Measurements from ENCODE around the gene AMFR. TPM values are rescaled to one million over a fixed set of nuclear protein-coding genes. Genes with fewer than 3 reads are reported as not detected.

AMFR gene
- total and polyA plus RNA-seq, 3 donors from 2014 or later = 258 to 337 (median 287) TPM

- H3K4me1 ChIP-seq = no peaks in the 10 kb centered on the region
- no peak for DNase-seq
- intact Hi-C loops (cut with DNase I; ENCODE audit: low total_unique reads) = no loop called here
- no peaks in the 10 kb centered on the region for H3K27me3 ChIP-seq
- 72 to 82% methylated on average over 11 of the region's 11 CpGs for WGBS, 2 donors
- H3K4me3 ChIP-seq = no peak overlapping the region
- TF ChIP-seq CTCF (IDR thresholded peaks at IDR 0.05) = no peak
- no peak for TF ChIP-seq POLR2A (IDR thresholded peaks at IDR 0.05)
- H3K27ac ChIP-seq = no peak overlapping the region
- H3K9me3 ChIP-seq = no peaks in the 10 kb centered on the region
- no peaks in the 10 kb centered on the region for H3K36me3 ChIP-seq (ENCODE audit: low read depth, missing control alignments)
Measured at GRCh38 chr16:56331399-56331798, 93.9 kb downstream of the AMFR start.

- no peak for DNase-seq
- no peak overlapping the region for H3K27ac ChIP-seq
- intact Hi-C loops (cut with DNase I; ENCODE audit: low total_unique reads) = no loop called here
- TF ChIP-seq CTCF (IDR thresholded peaks at IDR 0.05) = no peak
- TF ChIP-seq POLR2A (IDR thresholded peaks at IDR 0.05) = no peak
- H3K4me3 ChIP-seq = no peak overlapping the region
- no peaks in the 10 kb centered on the region for H3K36me3 ChIP-seq (ENCODE audit: low read depth, missing control alignments)
- 81 to 90% methylated on average over 4 of the region's 4 CpGs for WGBS, 2 donors
- H3K27me3 ChIP-seq = no peaks in the 10 kb centered on the region
- H3K4me1 ChIP-seq = no peaks in the 10 kb centered on the region
- H3K9me3 ChIP-seq = no peaks in the 10 kb centered on the region
Measured at GRCh38 chr16:56330476-56330875, 94.9 kb downstream of the AMFR start.

GRCh38 chr16:56329887-56330286 lies 95.5 kb downstream of the AMFR start:
- 89 to 94% methylated on average over 9 of the region's 9 CpGs for WGBS, 2 donors

GRCh38 chr16:56328276-56329022 lies 96.9 kb downstream of the AMFR start:
- H3K27ac ChIP-seq = no peak overlapping the region
- WGBS, 2 donors = 89 to 97% methylated on average over 19 to 22 of the region's 22 CpGs
- intact Hi-C loops (cut with DNase I; ENCODE audit: low total_unique reads) = no loop called here

More at GRCh38 chr16:56329887-56330286, 95.5 kb downstream of the AMFR start:
- Histone ChIP-seq H3K4me1 (no peaks in the 10 kb centered on the region), H3K27ac (no peak overlapping the region), H3K9me3 (no peaks in the 10 kb centered on the region), H3K36me3 (ENCODE audit: low read depth, missing control alignments) (no peaks in the 10 kb centered on the region), H3K27me3 (no peaks in the 10 kb centered on the region), H3K4me3 (no peak overlapping the region)
- intact Hi-C loops (cut with DNase I; ENCODE audit: low total_unique reads) = no loop called here
- TF ChIP-seq CTCF (IDR thresholded peaks at IDR 0.05) (no peak), POLR2A (IDR thresholded peaks at IDR 0.05) (no peak)
- no peak for DNase-seq

More at GRCh38 chr16:56328276-56329022, 96.9 kb downstream of the AMFR start:
- Histone ChIP-seq H3K36me3 (ENCODE audit: low read depth, missing control alignments) (no peaks in the 10 kb centered on the region), H3K4me1 (no peaks in the 10 kb centered on the region), H3K4me3 (no peak overlapping the region), H3K27me3 (no peaks in the 10 kb centered on the region), H3K9me3 (no peaks in the 10 kb centered on the region)
- no peak for DNase-seq
- TF ChIP-seq CTCF (IDR thresholded peaks at IDR 0.05) = no peak
- no peak for TF ChIP-seq POLR2A (IDR thresholded peaks at IDR 0.05)

Measured in testis (tissue), 3 donors.